ENCODE measurements around the gene FREY1.
"Not testable (repeated sequence)": the region's sequence is repeated elsewhere in the genome, so short reads cannot be mapped to it uniquely, and the experiment has no call there.

Gene FREY1

GRCh38 chr11:45904309-45904915, 2.7 kb downstream of the FREY1 start:
- Histone ChIP-seq H3K4me3 (ENCODE audit: low read depth, low read length) (no peak overlapping the region), H3K79me2 (no peaks in the 10 kb centered on the region), H3K27ac (no peak overlapping the region), H3K4me2 (ENCODE audit: low read length) (no peak overlapping the region), H3K27me3 (ENCODE audit: control insufficient read depth, insufficient read depth, low read length) (no peaks in the 10 kb centered on the region), H3K9me3 (ENCODE audit: control insufficient read depth, low read length) (no peaks in the 10 kb centered on the region), H3K9ac (no peak overlapping the region), H2AFZ (no peak overlapping the region), H3K4me1 (no peaks in the 10 kb centered on the region), H3K36me3 (ENCODE audit: control insufficient read depth, insufficient read depth, low read length) (no peaks in the 10 kb centered on the region)
- no peak for TF ChIP-seq CTCF (IDR thresholded peaks at IDR 0.05)

- no peak for TF ChIP-seq CTCF (IDR thresholded peaks at IDR 0.05)
- peaks cover 11% of the 10 kb centered on the region for H3K4me1 ChIP-seq
- H3K36me3 ChIP-seq (ENCODE audit: control insufficient read depth, insufficient read depth, low read length), result no peaks in the 10 kb centered on the region
- H3K4me3 ChIP-seq (ENCODE audit: low read depth, low read length), result no peak overlapping the region
- no peak overlapping the region for H2AFZ ChIP-seq
- H3K27ac ChIP-seq, result no peak overlapping the region
- peaks cover 5% of the 10 kb centered on the region for H3K79me2 ChIP-seq
- H3K9ac ChIP-seq, result no peak overlapping the region
- no peaks in the 10 kb centered on the region for H3K9me3 ChIP-seq (ENCODE audit: control insufficient read depth, low read length)
- H3K4me2 ChIP-seq (ENCODE audit: low read length), result no peak overlapping the region
- H3K27me3 ChIP-seq (ENCODE audit: control insufficient read depth, insufficient read depth, low read length), result no peaks in the 10 kb centered on the region
Observed at GRCh38 chr11:45902452-45903380, 4.4 kb downstream of the FREY1 start.

- Histone ChIP-seq H3K27ac (no peak overlapping the region), H3K4me3 (ENCODE audit: low read depth, low read length) (no peak overlapping the region), H3K4me1 (peaks cover 21% of the 10 kb centered on the region), H3K9ac (no peak overlapping the region), H3K36me3 (ENCODE audit: control insufficient read depth, insufficient read depth, low read length) (no peaks in the 10 kb centered on the region), H3K9me3 (ENCODE audit: control insufficient read depth, low read length) (no peaks in the 10 kb centered on the region), H3K27me3 (ENCODE audit: control insufficient read depth, insufficient read depth, low read length) (no peaks in the 10 kb centered on the region), H3K79me2 (peaks cover 5% of the 10 kb centered on the region), H2AFZ (no peak overlapping the region), H3K4me2 (ENCODE audit: low read length) (no peak overlapping the region)
- no peak for TF ChIP-seq CTCF (IDR thresholded peaks at IDR 0.05)
Observed at GRCh38 chr11:45901626-45902025, 5.4 kb downstream of the FREY1 start.

DNA sequence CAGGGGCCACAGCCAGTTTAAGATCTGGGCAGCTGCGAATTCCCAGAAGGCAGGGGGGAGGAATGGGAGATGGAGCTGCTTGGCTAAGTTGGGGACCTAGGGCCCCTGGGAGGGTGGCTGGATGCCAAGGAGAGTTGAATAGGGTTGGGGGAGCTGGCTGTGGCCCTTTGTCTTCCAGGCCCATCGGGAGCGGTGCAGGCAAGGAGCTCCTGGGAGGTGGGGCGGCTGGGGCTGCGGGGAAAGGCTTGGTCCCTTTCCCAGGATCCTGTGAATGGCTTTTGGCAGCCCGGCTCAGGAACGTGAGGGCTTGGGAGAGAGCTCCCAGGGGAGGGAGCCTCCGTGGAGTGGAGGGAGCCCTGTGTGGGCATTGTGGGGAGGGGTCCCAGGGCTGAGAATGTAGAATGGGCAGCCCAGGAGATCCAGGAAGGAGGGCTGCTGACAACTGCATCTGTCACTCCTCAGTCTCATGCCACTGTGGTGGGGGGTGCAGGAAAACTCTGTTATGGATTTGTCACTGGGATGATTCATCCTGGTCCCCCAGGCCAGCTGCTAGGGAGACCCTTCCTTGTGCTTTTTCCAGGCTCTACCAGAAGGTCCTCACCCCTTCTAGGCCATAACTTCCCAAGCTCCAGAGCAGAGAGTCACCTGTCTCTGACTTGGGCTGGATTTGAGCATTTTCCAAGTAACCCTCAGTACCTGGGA, 6.0 kb downstream of the FREY1 start:
- H3K9me3 ChIP-seq (ENCODE audit: control insufficient read depth, low read length), result no peaks in the 10 kb centered on the region
- no peak overlapping the region for H3K9ac ChIP-seq
- peak overlapping the region; percentile 49 for H3K4me3 ChIP-seq (ENCODE audit: low read depth, low read length)
- no peak overlapping the region for H3K27ac ChIP-seq
- no peaks in the 10 kb centered on the region for H3K36me3 ChIP-seq (ENCODE audit: control insufficient read depth, insufficient read depth, low read length)
- peaks cover 23% of the 10 kb centered on the region for H3K4me1 ChIP-seq
- H2AFZ ChIP-seq, result no peak overlapping the region
- H3K27me3 ChIP-seq (ENCODE audit: control insufficient read depth, insufficient read depth, low read length), result no peaks in the 10 kb centered on the region
- H3K4me2 ChIP-seq (ENCODE audit: low read length), result peak overlapping the region; percentile 82
- no peak for TF ChIP-seq CTCF (IDR thresholded peaks at IDR 0.05)
- peaks cover 5% of the 10 kb centered on the region for H3K79me2 ChIP-seq

GRCh38 chr11:45900175-45900800, 6.8 kb downstream of the FREY1 start:
- H3K4me1 ChIP-seq, result peaks cover 27% of the 10 kb centered on the region

More at GRCh38 chr11:45900175-45900800, 6.8 kb downstream of the FREY1 start:
- not testable (repeated sequence) for H3K36me3 ChIP-seq (ENCODE audit: control insufficient read depth, insufficient read depth, low read length); H3K27me3 ChIP-seq (ENCODE audit: control insufficient read depth, insufficient read depth, low read length); H2AFZ ChIP-seq; H3K9me3 ChIP-seq (ENCODE audit: control insufficient read depth, low read length); H3K27ac ChIP-seq; H3K9ac ChIP-seq; H3K79me2 ChIP-seq
- Histone ChIP-seq H3K4me3 (ENCODE audit: low read depth, low read length) (peak overlapping the region; percentile 49), H3K4me2 (ENCODE audit: low read length) (peak overlapping the region; percentile 82)

Data from parathyroid adenoma (tissue), 2 donors.